Peyer's patch (tissue), 4 donors: ENCODE measurements around the gene SHLD1. TPM values are rescaled to one million over a fixed set of nuclear protein-coding genes. Genes with fewer than 3 reads are reported as not detected.
"Not testable (repeated sequence)": the region's sequence is repeated elsewhere in the genome, so short reads cannot be mapped to it uniquely, and the experiment has no call there.

Source experiments
- DNase-seq, 3 donors: peaks; one replicate each; pipeline ENCODE4 v3.0.0-alpha.2; 2017 to 2019
- H3K27ac ChIP-seq, 4 donors: fragments of 200-600 bp; sonication (generic); one replicate each; pipeline ENCODE4 v1.5.1; 2016 to 2019
- H3K27me3 ChIP-seq, 2 donors: fragments of 200-600 bp; sonication (generic); one replicate each; pipeline ENCODE4 v1.5.1; 2019
- H3K36me3 ChIP-seq, 3 donors: fragments of 200-600 bp; sonication (generic); one replicate each; pipeline ENCODE4 v1.5.1; 2016 to 2019
- H3K4me1 ChIP-seq, 4 donors: fragments of 200-600 bp; sonication (generic); one replicate each; pipeline ENCODE4 v1.5.1; 2016 to 2019
- H3K4me3 ChIP-seq, 4 donors: fragments of 200-600 bp; sonication (generic); 1 replicate in 3 of 4; 2 replicates in 1 of 4; pipeline ENCODE4 v1.5.1; 2016 to 2019; ENCODE audit warnings: mild to moderate bottlenecking in 1 of 4
- H3K9me3 ChIP-seq, 4 donors: fragments of 200-600 bp; sonication (generic); one replicate each; pipeline ENCODE4 v1.5.1; 2016 to 2019; ENCODE audit warnings: mild to moderate bottlenecking in 1 of 4
- CTCF ChIP-seq, 6 experiments: fragments of 450-650 bp in 4 of 6; fragments of 200-600 bp in 2 of 6; sonication (generic) in 1 of 6; IDR thresholded peaks; one replicate each; pipeline ENCODE4 v1.5.1; 2017 to 2019; ENCODE audit warnings: antibody characterized with exemption in 6 of 6, mild to moderate bottlenecking in 3 of 6, moderate library complexity in 1 of 6
- POLR2A ChIP-seq, 2 donors: fragments of 450-650 bp; IDR thresholded peaks; one replicate each; pipeline ENCODE4 v1.5.1; 2017; ENCODE audit warnings: antibody characterized with exemption in 2 of 2, mild to moderate bottlenecking in 2 of 2, moderate library complexity in 2 of 2
- total RNA-seq, 4 donors: library from RNA; depleted of rRNA; stranded (reverse); fragments of >200 nt; gene quantifications; one replicate each; pipeline ENCODE4 v1.1.0, GENCODE V29; 2016

The SHLD1 gene
- total RNA-seq, 4 donors from 2014 or later: 8.4 to 15.5 (median 12.3) TPM

DNA sequence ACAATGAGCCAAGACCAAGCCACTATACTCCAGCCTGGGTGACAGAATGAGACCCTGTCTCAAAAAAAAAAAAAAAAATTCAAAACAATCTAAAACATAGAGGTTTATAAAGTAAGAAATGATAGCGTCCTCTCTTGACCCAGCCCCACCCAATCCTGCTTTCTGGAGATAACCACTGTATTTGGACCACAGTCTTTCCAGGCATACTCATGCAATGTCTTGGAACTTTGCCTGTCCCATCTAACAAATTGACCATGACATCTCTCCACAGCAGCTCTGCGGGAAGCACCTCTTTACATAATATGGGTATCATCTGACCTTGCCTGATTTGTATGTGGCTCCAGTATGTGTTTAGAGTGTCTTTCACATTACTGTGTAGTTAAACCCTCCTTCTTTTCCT, 9.1 kb upstream of the SHLD1 start:
- TF ChIP-seq POLR2A (IDR thresholded peaks at IDR 0.05) (no peak), CTCF (IDR thresholded peaks at IDR 0.05) (no peak)
- H3K36me3 ChIP-seq: no peaks in the 10 kb centered on the region
- peaks cover 0 to 25% (median 8%) of the 10 kb centered on the region in 4 donors for H3K4me1 ChIP-seq
- H3K9me3 ChIP-seq: no peaks in the 10 kb centered on the region
- no peaks in the 10 kb centered on the region for H3K27me3 ChIP-seq
- no peak for DNase-seq
- H3K4me3 ChIP-seq: no peak overlapping the region
- no peak overlapping the region for H3K27ac ChIP-seq

DNA sequence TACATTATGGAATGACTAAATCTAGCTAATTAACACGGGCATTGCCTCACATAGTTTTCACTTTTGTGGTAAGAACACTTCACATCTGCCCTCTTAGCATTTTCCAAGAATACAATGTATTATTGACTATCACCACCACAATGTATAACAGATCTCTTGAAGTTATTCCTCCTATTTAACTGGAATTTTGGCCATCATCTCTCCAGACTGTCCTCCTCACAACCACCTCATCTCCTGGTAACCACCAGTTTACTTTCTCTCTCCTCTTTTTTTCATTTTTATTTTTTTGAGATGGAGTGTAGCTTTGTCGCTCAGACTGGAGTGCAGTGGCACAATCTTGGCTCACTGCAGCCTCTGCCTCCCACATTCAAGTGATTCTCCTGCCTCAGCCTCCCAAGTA, 8.2 kb upstream of the SHLD1 start:
- no peak overlapping the region for H3K4me3 ChIP-seq
- H3K27ac ChIP-seq: no peak overlapping the region
- no peaks in the 10 kb centered on the region for H3K27me3 ChIP-seq
- peaks cover 0 to 25% (median 6%) of the 10 kb centered on the region in 4 donors for H3K4me1 ChIP-seq
- H3K9me3 ChIP-seq: no peaks in the 10 kb centered on the region
- DNase-seq: no peak
- no peaks in the 10 kb centered on the region for H3K36me3 ChIP-seq
- TF ChIP-seq CTCF (IDR thresholded peaks at IDR 0.05) (no peak), POLR2A (IDR thresholded peaks at IDR 0.05) (no peak)

DNA sequence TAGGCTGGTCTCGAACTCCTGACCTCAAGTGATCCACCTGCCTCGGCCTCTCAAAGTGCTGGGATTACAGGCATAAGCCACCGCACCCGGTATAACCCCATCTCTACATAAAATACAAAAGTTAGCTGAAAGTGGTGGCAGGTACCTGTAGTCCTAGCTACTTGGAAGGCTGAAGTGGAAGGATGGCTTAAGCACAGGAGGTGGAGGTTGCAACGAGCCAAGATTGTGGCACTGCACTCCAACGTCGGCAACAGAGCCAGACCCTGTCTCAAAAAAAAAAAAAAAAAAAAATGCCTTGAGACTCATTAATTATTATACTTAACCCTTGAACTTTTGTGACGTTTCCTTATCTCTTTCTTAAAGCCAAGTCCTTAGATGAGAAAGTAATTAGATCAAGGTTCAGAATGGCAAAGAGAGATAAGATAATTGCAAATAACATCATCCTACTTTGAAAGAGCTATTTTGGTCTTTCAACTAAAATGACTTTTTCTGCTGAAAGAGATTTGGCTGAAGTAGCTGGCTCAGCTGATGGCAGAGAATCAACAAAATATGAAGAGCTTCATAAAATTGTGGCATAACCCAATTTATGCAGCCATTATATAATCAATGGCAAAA, 4.7 kb upstream of the SHLD1 start:
- H3K36me3 ChIP-seq: no peaks in the 10 kb centered on the region
- no peak overlapping the region for H3K4me3 ChIP-seq
- no peaks in the 10 kb centered on the region for H3K9me3 ChIP-seq
- DNase-seq: peak in 1 of 3 donors; percentile 60
- peak overlapping the region in 2 of 4 donors; percentile 44 to 72 for H3K27ac ChIP-seq
- no peak for TF ChIP-seq POLR2A (IDR thresholded peaks at IDR 0.05)
- no peak for TF ChIP-seq CTCF (IDR thresholded peaks at IDR 0.05)
- H3K27me3 ChIP-seq: no peaks in the 10 kb centered on the region
- peaks cover 0 to 16% (median 0%) of the 10 kb centered on the region in 4 donors for H3K4me1 ChIP-seq

DNA sequence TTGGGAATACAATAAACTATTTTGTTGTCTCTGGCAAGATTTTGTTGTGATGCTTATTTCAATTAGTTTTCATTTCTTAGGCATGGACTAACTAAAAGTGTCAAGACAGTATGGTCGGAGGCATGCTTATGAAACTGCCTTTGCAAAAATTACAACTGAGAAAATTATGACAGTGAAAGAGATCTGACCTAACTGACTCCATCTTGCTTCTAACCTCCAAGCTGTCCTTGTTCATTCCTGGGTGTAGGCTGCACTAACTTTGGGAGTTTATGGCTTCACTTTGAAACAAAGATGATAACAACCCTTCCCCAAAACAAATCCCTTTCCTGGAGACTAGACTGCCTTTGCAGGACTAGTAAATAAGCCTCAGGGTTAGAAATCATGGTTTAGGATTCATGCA, 4.1 kb upstream of the SHLD1 start:
- Histone ChIP-seq H3K36me3 (no peaks in the 10 kb centered on the region), H3K4me1 (peaks cover 0 to 19% (median 0%) of the 10 kb centered on the region in 4 donors), H3K9me3 (no peaks in the 10 kb centered on the region), H3K27me3 (no peaks in the 10 kb centered on the region), H3K27ac (peak overlapping the region in 2 of 4 donors; percentile 35 to 53), H3K4me3 (no peak overlapping the region)
- no peak for DNase-seq
- no peak for TF ChIP-seq POLR2A (IDR thresholded peaks at IDR 0.05)
- TF ChIP-seq CTCF (IDR thresholded peaks at IDR 0.05): no peak

DNA sequence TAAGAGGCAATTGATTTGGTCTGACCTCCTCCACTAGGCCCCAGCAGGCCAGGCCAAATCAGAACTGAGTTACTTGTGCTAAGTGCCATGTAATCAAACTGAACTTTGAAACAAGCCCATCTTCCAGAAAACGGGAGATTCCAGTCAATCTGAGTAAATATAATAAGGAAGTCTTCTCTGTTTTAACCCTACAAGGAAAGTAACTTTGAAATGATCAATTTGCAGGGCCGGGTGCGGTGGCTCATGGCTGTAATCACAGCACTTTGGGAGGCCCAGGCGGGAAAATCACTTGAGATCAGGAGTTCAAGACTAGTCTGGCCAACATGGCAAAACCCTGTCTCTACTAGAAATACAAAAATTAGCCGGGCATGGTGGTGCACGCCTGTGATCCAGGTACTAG, 2.0 kb upstream of the SHLD1 start:
- peak overlapping the region in 3 of 4 donors; percentile 9 to 34 (median 25) for H3K27ac ChIP-seq
- H3K4me1 ChIP-seq: peaks cover 0 to 33% (median 0%) of the 10 kb centered on the region in 4 donors
- H3K36me3 ChIP-seq: no peaks in the 10 kb centered on the region
- no peaks in the 10 kb centered on the region for H3K9me3 ChIP-seq
- no peak overlapping the region for H3K4me3 ChIP-seq
- no peak for TF ChIP-seq CTCF (IDR thresholded peaks at IDR 0.05)
- TF ChIP-seq POLR2A (IDR thresholded peaks at IDR 0.05): no peak
- DNase-seq: peak in 1 of 3 donors; percentile 60
- H3K27me3 ChIP-seq: no peaks in the 10 kb centered on the region

GRCh38 chr20:5749512-5749951, 669 bp upstream of the SHLD1 start:
- not testable (repeated sequence) for H3K9me3 ChIP-seq, DNase-seq, H3K27me3 ChIP-seq, H3K36me3 ChIP-seq, H3K27ac ChIP-seq, H3K4me3 ChIP-seq
- peaks cover 0 to 39% (median 0%) of the 10 kb centered on the region in 4 donors for H3K4me1 ChIP-seq
